Measurements from ENCODE around the gene ADGRF3. TPM values are rescaled to one million over a fixed set of nuclear protein-coding genes. Genes with fewer than 3 reads are reported as not detected.
"Not testable (repeated sequence)": the region's sequence is repeated elsewhere in the genome, so short reads cannot be mapped to it uniquely, and the experiment has no call there.

ADGRF3 gene
- total RNA-seq, 1 donor from 2014 or later: 0.35 TPM

DNA sequence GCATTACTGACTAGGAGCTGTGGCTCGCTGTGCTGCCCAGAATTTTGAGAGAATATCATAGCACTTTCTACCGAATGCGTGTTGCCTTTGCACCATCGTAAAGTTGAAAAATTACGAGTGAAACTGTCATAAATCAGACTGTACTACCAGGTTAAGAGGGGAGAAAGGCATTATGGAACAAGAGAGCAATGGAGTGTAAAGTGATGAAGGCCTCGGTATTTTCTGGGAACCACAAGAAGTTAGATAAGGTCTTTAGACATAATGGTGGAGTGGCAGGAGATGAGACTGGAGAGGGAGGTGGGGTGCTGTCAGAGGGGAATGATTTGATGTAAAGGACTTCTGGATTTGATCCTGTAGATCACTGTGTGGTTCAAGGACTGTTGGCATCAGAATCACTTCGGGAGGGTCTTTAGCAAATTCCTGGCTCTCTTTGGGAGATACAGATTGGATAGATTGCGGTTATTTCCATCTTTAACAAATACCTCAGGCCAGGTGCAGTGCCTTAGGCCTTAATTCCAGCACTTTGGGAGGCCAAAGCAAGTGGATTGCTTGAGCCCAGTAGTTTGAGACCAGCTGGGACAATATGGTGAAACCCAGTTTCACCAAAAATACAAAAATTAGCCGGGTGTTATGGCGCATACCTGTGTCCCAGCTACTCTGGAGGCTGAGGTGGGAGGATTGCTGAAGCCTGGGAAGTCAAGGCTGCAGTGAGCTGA, 4.9 kb upstream of the ADGRF3 start:
- DNase-seq (ENCODE audit: low spot score): no peak

DNA sequence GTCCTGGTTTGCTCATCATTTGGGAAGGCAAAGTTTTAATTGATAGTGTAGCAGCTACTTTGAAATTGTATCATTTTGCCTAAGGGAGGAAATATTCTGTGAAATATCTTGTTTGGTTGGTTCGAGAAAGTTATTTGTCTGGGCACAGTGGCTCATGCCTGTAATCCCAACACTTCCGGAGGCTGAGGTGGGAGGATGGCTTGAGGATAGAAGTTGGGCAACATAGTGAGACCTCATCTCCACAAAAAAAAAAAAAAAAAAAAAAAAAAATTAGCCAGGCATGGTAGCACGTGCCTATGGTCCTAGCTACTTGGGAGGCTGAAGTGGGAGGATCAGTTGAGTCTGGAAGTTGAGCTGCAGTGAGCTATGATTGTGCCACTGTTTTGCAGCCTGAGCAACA, 3.1 kb upstream of the ADGRF3 start:
- no peak for DNase-seq (ENCODE audit: low spot score)

DNA sequence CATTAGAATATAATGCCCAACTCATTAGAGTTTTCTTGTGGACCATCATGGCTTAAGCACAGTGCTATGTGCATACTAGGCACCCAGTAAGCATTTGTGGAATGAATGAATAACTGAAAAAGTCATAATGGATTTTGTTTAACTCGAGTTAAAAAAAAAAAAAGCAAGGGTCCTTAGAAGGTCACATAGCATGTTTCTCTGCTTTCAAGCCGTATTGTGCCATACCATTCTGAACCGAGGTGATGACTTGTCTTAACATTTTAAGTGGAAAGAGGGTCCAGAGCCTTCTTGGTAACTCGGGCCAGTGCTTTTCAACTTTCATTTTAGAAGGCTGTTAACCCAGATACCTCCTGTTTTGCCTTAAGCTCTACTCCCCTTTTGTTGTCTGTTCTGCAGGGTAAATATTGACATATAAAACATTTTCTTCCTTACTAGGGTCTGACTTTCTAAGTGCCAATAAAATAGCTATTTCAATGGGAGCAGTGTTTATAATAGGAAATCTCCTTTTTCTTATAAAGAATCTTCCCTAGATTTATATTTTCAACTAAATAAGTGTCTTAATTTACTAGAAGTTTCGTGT, 787 bp upstream of the ADGRF3 start:
- no peak for DNase-seq (ENCODE audit: low spot score)

DNA sequence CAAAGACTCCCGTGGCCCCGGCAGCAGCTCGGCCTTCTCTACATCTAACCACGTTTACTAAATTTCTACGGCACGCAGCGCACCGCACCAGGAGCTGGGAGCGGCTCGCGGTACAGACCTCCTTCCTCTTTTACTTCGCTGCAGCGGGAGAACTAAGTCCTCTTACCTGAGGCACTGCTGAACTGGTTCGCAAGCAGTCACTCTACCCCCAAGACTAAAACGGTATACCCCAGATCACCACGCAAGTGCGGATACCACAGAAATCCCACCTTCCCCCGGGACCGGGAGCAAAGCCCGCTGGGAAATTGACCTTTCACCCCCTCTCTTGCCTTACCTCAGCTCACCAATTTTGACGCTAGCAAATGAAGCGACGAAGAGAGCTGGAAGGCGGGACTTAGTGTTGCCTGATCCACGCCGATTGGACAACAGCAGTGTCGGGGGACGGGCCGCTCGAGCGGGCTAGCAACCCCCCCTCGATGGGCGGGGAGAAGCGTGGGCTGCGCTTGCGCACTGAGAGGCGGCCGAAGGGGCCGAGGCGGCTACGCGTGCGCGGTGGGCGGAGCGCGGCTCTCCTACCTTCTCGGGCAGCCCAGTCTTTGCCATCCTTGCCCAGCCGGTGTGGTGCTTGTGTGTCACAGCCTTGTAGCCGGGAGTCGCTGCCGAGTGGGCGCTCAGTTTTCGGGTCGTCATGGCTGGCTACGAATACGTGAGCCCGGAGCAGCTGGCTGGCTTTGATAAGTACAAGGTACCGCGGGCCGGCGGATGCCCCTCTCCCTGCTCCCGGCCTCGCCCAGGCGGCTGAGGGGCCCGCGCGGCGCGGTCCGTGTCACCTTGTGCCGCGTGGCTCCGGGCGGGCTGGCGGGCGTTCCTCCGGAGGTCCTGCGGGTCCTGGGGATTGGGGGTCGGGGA, 790 bp downstream of the ADGRF3 start, which contains the start of gene SELENOI:
Gene SELENOI (plus strand): TSS at position 599 of the 909 bp plus-strand sequence. CDS start 90 bp downstream, at position 689.
- peak; percentile 99 for DNase-seq (ENCODE audit: low spot score)

DNA sequence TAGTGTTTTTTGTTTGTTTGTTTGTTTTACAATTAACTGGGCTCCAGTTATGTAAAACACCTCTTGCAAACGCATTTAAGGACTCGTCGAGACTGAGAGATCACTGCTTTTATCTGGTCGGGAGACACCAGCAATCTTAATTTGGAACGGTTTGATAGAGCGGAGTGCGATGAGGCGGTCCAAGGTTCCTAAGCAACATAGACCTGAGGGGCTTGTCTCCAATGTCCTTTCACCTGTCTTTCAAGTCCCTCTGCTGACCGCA, 1.4 kb downstream of the ADGRF3 start:
- no peak for DNase-seq (ENCODE audit: low spot score)

DNA sequence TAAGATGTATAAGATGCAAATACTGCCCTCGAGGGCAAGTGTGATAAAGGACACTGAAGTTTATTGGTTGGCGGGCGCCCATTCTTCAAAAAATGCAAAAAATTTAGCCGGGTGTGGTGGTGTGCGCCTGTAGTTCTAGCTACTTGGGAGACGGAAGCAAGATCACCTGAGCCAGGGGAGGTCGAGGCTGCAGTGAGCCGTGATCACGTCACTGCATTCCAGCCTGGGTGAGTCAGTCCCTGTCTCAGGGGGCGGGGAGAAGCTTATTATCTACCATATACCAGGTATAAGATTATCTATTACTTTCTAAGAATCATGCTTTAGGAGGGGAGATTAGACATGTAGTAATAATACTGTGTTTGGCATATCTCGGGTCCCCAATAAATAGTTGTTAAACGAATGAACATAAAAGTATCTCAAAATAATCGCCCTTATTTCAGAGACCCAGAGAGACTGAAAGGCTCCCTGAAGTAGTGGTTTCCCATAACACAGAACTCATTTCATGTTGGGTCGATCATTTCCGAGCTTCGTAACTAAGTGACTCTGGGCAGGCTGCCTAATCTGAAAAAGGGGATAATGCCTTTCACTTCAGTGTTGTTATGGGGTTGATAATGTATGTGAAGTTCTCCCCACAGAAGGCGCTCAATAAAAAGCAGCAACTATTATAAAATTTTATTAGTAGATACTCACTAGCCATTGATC, 1.9 kb downstream of the ADGRF3 start:
- DNase-seq (ENCODE audit: low spot score): peak; percentile 17

DNA sequence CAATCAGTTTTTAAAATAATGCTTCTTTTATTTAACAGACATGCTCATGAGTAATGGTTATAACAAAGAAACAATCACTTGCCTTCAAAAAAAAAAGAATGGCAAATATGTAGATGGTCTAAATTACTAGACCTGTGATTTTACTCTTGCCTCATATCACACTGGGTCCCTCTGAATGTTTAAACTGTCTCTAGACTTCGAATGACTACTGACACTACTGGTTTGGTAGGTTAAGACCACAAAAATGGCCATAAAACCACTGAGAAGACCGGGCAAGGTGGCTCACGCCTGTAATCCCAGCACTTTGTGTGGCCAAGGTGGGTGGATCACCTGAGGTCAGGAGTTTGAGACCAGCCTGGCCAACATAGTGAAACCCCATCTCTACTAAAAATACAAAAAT, 5.8 kb downstream of the ADGRF3 start:
- no peak for DNase-seq (ENCODE audit: low spot score)

DNA sequence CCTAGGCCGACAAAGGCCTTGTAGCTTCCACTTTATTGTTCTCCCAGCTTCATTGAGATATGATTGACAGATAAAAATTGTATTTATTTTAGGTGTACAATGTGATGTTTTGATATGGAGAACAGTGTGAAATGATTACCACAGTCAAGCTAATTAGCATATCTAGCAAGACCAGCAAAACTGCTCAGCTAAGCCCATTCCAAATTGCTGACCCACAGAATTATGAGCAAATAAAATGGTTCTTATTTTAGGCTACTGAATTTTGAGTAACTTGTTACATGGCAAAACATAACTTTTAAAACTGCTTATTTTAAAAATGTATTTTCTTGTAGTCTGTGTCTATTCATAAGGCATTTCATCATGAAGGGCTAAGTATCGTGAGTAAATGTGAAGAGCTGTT, 9.3 kb downstream of the ADGRF3 start:
- DNase-seq (ENCODE audit: low spot score): no peak

DNA sequence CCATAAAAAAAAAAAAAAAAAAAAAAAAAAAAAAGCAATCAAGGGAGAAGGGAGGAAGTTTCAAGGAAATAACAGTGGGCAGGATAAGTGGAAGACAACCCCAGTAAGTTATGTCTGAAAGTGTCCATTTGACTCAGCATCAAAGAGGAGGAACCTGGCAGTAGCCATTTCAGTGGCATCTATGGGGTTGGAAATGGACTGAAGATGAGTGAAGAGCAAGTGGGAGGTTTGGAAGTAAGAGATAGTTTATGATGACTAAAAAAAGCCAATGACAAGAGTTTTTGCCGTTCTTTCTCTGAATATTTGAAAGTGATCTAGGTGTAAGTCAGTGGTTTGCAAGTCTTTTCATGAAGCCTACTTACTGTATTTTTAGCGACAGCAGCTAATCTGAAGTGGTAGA, 9.9 kb downstream of the ADGRF3 start:
- DNase-seq (ENCODE audit: low spot score): no peak

DNA sequence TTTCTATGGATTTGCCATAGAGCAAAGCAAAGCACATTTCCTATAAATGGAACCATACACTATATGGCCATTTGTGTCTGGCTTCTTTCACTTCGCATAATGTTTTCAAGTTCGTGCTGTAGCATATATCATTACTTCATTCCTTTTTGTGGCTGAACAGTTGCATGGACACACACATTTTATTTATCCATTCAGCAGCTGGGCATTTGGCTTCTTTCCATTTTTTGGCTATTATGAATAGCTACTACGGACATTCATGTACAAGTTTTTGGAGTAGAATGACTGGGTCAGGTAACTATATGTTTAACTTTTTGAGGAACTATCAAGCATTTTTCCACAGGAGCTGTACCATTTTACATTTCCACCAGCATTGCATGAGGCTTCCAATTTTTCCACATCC, 11.4 kb downstream of the ADGRF3 start:
- DNase-seq (ENCODE audit: low spot score): no peak

DNA sequence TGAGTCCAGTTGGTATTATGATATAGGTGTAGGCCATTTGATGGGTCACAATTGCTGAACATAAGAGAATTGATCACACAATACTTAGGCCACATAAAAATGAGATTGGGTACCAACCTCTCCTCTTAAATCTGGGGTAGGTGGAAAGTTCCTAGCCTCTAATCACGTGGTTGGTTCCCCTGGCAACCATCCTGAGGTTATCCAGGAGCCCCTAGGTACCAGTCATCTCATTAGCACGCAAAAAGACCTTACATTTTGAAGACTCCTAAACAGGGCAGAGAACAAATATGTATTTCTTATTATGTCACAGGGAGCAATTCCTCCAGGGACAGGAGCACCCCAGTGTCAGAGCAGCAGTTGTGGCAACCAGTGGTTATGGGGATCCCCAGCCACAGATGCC, 13.3 kb downstream of the ADGRF3 start:
- DNase-seq (ENCODE audit: low spot score): no peak

DNA sequence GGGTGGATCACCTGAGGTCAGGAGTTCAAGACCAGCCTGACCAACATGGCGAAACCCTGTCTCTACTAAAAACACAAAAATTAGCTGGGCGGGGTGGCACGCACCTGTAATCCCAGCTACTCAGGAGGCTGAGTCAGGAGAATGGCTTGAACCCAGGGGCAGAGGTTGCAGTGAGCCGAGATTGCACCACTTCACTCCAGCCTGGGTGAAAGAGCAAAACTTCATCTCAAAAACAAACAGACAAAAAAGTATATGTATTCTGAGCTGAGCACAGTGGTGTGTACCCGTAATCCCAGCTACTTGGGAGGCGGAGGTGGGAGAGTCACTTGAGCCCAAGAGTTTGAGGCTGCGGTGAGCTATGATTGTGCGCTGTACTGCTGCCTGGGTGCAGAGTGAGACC, 15.3 kb downstream of the ADGRF3 start:
- not testable (repeated sequence) for DNase-seq (ENCODE audit: low spot score)

DNA sequence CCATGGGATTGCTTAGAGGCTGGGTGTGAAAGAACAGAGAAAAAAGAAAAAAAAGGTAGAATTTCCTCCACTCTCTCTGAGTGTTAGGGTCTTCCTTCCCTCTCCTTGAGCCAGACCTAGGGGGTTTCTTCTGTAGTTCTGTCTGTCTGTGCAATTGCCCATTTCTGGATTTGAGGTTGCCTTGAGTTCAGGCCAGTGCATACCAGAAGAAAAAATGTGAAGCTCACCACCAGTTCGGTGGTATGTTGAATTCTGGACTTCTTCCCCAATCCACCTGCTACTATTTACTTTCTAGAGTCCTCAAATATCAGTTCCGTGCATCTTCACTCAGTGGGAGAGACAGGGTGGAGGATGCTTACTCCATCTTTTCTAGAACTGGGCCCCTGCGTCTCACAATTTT, 16.0 kb downstream of the ADGRF3 start:
- no peak for DNase-seq (ENCODE audit: low spot score)

DNA sequence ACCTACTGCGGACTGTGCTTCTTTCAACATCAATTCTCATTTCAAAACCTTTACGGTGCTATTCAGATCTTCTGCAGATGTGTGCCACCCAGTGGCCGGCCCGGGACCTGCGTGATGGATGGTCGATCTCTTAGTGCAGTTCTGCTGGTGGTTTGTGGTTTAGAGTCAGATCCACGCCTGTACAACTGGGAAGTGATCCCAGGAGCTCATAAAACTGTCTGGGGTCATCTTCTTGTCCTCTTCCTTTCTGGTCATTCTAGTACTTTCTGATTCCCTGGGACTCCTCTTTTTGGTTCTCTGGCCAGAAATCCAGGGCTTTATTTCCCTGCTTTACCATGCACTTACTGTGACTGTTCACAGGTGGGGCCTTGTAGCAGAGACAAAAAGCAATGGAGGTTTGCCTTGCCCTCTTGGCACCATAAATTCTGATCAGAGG, 16.5 kb downstream of the ADGRF3 start:
- peak; percentile 89 for DNase-seq (ENCODE audit: low spot score)

DNA sequence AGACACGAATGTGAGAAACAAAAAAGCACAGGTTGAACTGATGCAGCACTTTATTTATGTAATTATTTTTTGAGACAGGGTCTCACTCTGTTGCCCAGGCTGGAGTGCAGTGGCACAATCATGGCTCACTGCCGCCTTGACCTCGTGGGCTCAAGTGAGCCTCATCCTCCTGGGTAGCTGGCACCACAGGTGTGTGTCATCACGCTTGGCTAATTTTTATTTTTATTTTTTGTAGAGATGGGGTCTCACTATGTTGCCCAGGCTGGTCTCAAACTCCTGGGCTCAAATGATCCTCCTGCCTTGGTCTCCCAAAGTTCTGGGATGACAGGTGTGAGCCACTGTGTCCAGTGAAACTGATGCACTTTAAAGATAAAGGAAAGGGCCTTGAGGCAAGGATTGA, 17.5 kb downstream of the ADGRF3 start:
- DNase-seq (ENCODE audit: low spot score): not testable (repeated sequence)

DNA sequence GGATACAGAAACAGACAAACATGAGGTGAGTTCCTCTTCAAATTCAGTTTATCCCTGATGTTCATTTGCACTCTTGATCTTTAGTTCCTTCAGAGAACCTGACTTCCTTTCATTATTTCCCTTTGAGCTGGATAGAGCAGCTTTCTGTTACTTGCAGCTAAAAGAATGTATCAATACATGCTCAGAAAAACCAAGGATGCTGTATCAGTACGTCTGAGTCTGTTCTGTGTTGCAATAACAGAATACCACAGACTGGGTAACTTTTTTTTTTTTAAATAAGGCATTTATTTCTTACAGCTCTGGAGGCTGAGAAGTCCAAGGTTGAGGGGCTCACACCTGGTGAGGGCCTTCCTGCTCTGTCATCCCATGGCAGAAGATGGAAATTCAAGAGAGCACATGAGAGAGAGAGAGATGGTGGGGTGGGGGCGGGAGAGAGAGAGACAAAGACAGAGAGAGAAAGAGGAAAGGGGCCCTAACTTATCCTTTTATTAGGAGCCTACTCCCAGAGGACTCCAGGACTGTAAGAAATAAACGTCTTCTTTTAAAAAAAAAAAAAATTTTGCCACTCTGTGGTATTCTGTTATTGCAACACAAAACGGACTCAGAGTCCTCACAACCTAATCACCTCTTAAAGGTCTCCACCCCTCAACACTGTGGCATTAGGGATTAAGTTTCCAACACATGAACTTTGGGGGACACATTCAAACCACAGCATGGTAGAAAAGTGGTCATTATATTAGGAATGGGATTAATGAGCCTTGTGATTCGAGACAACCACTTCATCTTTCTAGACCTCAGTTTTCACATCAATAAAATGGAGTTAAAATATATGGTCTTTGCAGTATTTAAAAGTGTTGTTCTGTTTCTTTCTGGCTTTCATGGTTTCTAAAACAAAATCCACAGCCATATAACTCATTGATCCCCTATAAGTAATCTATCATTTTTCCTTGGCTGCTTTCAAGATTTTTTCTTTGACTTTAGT, 19.0 kb downstream of the ADGRF3 start:
- DNase-seq (ENCODE audit: low spot score): no peak

DNA sequence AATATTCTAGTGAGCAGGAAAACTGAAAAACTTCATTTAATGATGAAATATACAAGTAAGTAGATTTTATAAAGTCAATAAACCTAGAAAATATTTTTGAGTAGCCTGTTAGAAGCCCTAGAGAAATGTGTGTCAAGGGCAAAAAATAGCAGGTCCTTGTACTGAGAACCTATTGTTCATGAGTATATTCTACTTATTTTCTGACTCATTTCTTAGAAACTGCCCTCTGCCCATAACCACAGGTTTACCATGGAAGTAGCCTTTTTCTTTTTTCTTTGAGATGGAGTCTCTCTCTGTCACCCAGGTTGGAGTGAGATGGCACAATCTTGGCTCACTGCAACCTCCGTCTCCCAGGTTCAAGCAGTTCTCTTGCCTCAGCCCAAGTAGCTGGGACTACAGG, 20.1 kb downstream of the ADGRF3 start:
- no peak for DNase-seq (ENCODE audit: low spot score)

DNA sequence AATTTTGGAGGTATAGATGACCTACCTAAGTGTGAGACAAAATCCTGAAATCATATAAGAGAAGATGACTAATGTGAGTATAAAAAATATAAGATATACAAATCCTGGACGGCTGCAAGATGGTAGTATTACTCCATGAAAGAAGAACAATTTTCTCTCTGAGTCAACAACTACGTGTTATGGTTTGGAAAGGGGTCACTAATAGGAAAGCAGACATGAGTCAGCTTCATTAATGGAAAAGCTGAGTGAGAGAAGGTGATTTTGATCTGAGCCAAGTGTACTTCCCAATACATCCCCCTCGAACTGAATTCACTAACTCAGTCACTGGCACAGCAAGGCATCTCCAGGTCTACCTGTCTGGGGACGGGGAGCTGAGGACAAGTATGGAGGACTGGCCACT, 20.7 kb downstream of the ADGRF3 start:
- no peak for DNase-seq (ENCODE audit: low spot score)

DNA sequence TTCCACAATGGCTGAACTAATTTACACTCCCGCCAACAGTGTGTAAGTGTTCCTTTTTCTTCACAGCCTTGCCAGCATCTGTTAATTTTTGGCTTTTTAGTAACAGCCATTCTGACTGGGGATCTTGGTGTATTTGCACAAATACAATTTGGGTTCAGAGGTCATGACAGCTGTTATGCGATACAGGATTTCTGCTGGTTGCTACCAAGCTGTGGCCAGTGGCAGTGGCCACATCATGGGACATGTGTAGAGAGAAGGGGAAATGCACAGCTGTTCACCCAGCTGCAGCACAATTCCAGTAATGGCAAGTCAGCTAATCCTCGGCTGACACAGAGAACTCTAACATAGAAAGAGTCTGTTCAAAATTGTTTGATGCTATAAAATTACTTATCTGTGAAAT, 21.7 kb downstream of the ADGRF3 start:
- no peak for DNase-seq (ENCODE audit: low spot score)

DNA sequence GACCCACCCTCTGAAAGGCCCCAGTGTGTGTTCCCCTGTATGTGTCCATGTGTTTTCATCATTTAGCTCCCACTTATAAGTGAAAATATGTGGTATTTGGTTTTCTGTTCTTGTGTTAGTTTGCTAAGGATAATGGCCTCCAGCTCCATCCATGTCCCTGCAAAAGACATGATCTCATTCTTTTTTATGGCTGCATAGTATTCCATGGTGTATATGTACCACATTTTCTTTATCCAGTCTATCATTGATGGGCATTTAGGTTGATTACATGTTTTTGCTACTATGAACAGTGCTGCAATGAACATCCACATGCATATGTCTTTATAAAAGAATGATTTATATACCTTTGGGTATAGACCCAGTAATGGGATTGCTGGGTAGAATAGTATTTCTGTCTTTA, 22.1 kb downstream of the ADGRF3 start:
- DNase-seq (ENCODE audit: low spot score): not testable (repeated sequence)

DNA sequence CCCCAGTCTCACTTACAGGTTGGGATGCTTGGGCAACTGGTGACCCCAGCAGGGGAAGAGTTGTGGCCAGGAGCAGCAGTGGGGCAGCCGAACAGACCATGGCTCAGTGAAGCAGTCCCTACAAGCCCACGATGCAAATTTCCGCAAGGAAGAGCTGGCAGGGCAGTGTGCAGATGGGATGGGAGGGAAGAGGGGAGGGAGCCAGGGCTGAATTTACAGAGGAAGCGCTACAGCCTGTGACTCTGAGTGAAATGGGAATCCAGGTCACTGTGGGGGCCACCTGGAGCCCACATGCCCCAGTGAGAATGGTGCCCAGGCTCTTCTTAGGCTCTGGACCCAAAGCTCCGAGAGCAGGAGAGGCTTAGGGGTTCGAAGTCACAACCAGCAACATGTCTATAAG, 27.6 kb downstream of the ADGRF3 start:
- DNase-seq (ENCODE audit: low spot score): no peak
